ENCODE measurements around the gene RUFY1. TPM values are rescaled to one million over a fixed set of nuclear protein-coding genes. Genes with fewer than 3 reads are reported as not detected.
"Not testable (repeated sequence)": the region's sequence is repeated elsewhere in the genome, so short reads cannot be mapped to it uniquely, and the experiment has no call there.

Gene RUFY1, protein sequence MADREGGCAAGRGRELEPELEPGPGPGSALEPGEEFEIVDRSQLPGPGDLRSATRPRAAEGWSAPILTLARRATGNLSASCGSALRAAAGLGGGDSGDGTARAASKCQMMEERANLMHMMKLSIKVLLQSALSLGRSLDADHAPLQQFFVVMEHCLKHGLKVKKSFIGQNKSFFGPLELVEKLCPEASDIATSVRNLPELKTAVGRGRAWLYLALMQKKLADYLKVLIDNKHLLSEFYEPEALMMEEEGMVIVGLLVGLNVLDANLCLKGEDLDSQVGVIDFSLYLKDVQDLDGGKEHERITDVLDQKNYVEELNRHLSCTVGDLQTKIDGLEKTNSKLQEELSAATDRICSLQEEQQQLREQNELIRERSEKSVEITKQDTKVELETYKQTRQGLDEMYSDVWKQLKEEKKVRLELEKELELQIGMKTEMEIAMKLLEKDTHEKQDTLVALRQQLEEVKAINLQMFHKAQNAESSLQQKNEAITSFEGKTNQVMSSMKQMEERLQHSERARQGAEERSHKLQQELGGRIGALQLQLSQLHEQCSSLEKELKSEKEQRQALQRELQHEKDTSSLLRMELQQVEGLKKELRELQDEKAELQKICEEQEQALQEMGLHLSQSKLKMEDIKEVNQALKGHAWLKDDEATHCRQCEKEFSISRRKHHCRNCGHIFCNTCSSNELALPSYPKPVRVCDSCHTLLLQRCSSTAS
- total RNA-seq = 41.3 and 85.2 TPM in 2 replicates

DNA sequence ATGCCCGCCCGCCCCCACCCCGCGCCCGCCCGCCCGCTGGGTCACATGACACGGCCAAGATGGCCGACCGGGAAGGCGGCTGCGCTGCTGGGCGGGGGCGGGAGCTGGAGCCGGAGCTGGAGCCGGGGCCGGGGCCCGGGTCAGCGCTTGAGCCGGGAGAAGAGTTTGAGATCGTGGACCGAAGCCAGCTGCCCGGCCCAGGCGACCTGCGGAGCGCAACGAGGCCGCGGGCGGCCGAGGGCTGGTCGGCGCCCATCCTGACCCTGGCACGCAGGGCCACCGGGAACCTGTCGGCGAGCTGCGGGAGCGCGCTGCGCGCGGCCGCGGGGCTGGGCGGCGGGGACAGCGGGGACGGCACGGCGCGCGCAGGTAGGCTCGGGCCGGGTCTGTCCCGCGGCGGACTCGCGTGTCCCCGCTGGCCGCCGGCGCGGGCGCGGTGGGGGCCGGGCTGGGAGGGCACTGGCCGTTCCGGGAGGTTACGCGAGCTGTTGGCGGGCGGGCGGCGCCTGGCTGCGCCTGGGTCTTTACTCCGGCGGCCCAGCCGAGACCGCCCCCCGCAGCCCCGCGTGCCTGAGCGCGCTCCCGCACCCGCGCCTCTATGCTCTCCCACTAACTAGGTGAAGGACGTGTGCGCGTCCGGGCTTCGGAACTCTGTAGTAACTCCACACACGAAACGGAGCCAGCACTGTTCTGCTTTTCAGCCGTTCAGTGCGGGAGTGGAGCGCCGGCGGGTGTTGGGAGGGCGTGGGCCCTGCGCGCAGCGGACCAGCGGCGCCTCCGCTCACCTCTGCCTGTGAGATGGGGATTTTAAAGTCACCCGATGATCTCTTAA is at the start of gene RUFY1:
Gene RUFY1, plus strand, starts transcription at position 44 of the 832 bp plus-strand sequence. Its CDS starts 16 bp downstream, at position 60.
- DNase-seq (ENCODE audit: low read depth) = peak; percentile 23

DNA sequence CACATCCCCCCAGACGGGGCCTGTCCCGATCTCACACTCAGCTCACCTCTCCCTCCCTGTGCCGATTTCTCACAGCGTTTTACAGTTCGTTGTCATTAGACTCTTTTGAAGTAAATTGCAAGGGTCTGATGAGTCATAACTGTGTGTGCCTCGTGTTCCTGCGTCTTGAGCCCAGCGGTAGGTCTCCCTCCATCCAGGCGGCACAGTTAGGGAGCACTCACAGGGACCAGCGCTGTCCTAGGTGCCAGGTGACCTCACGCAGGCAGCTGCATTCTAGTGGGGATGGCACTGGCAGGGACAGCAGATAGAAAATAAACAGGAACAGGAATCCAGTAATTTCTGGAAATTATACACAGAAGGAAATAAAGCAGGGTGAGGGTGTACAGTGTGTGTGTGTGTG is 48.4 kb upstream of the RUFY1 start:
- not testable (repeated sequence) for DNase-seq (ENCODE audit: low read depth)

DNA sequence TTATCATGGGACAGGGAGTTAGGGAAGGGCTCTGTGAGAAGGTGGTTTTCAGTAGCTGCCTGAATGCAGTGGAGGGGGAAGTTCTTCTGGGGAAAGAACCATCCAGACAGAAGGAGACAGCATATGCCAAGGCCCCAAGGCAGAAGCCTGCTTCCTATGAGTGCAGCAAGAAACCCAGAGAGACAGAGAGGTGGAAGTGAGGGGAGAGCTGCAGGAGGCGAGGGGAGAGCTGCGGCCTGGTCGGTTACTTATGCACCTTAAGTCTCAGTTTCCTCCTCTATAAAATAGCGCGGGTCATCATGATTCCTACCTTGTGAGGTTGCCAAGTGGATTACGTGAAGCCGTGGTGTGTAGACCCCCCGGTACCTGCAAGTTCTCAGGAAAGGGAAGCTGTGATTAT is 47.9 kb upstream of the RUFY1 start:
- DNase-seq (ENCODE audit: low read depth) = not testable (repeated sequence)

DNA sequence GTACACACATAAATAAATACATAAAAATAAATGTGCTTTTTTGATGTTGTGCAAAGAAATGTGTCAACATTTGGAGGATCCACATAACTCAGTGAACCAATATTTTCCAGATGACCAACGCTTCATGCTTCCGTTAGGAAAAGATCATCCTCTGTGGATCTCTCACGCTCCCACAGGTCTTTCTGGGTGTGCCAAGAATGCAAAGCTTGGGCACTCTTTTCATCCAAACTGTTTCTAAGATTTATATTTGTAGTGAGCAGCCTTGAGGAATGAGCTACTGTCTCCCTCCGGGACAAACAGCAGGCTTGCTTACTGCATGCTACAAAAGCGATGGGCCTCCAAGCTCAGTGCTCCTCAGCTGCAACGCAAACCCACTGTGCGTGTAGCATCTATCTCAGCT is 46.2 kb upstream of the RUFY1 start:
- DNase-seq (ENCODE audit: low read depth) = no peak

DNA sequence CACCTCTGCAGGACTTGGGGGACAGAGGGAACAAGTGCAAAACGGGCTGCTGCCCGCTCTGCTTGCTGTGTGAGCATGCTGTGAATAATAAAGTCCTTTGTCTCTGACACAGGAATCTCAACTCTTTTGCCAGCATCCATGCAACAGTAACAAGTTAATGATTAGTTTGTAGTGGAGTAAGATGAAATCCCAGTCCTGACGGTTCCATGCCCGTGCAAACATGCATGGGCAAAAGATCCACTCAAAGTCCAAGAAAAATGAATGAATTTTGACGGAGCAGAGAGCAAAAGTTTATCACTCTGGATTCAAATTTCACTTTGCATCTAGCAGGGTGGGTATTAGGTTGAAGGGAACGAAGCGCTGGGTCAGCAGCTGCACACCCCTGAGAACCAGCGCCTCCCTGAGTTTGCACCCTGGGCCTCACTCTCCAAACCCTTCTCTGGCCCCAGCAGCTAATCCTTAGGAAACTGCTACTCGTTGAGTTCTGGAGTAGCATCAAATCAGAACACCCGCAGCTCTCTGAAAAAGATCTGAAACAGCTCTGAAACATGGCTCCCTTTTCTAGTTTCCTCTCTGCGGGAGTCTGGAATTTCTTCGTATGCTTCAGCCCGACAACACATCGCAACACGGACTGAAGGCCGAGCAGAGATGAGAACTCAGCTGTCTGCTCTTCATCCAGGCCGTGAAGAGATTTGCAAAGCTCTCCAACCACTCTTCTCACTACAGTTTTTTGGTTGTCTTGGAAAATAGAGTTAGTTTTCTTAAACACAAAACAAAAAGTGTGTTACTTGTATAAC is 45.6 kb upstream of the RUFY1 start:
- peak; percentile 35 for DNase-seq (ENCODE audit: low read depth)

DNA sequence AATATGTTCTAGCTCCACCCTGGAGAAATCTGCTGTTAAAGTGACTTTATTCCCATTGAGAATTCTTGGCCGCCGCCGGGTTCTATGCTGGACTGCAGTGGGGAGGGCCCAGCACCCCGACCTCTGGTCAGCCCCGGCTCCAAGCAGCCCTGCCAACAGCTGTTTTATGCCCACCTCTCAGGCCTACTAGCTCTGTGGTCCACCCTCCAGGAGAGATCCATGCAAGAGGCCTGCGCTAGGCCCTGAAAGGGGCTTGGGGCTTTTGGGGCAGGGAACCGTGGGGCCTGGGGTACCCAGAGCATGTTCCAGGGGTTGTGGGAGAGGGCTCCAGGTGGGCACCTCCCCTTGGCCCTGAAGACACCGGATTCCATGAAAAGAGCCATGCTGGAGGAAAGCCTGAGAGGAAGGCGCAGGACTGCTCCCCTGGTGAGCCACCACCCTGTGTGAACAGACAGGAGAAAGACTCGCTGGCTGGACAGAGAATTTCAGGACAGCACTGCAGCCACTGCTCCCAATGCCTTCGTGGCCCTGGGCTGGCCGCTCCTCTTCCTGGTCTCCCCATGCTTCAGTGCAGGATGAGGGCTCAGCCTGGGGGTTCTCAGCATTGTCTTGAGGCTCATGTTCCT is 44.6 kb upstream of the RUFY1 start:
- DNase-seq (ENCODE audit: low read depth) = no peak

DNA sequence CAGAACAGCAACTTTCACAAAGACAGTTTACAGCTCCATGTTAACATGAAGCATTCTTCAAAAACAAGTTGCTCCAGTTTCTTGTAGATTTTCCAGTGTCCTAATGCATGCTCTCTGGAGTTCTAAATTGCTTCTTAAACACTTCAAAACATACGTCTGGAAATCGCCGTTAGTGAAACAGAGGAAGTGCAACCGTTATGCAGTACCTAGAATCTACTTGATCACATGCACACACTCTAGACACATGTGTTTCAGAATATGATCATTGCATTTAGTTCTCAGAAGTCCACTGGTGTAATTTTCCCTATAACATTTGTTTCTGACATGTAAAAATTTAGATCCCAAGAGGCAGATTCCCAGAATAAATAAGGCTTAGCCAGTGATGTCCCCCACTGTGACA is 41.1 kb upstream of the RUFY1 start:
- DNase-seq (ENCODE audit: low read depth) = no peak

DNA sequence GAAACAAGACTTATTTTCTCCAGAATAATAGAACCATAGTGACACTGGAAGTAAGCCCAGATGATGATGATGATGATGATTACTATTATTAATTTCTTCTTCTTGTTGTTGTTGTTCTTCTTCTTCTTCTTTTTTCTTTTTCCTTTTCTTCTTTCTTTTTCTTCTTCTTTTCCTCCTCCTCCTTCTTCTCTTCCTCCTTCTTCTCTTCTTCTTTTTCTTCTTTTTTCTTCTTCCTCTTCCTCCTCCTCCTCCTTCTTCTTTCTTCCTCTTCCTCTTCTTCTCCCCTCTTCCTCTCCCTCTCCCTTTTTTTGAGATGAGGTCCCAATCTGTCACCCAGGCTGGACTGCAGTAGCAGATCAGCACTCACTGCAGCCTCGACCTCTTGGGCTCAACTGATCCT is 40.5 kb upstream of the RUFY1 start:
- no peak for DNase-seq (ENCODE audit: low read depth)

DNA sequence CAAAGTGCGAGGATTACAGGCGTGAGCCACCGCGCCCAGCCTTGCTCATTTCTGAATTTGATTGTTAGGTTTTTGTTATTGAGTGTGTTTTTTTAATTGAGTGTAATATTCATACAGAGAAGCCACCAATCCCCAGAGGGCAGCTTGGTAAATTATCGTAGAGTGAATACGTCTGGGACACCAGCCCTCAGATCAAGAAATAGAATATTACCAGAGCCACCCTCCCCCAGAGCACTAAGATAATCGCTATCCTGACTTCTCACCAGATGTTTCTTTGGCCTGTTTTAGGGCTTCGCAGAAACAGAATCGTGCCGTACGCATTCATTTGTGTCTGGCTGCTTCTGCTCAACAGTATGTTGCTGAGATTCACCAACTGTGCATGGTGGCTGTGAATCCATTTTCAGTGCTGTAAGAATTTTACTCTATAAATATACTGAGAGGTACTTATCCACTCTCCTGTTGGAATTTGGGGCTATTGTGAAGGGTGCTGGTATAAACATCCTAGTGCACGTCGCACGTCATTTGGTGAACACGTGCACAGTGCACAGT is 37.8 kb upstream of the RUFY1 start:
- no peak for DNase-seq (ENCODE audit: low read depth)

DNA sequence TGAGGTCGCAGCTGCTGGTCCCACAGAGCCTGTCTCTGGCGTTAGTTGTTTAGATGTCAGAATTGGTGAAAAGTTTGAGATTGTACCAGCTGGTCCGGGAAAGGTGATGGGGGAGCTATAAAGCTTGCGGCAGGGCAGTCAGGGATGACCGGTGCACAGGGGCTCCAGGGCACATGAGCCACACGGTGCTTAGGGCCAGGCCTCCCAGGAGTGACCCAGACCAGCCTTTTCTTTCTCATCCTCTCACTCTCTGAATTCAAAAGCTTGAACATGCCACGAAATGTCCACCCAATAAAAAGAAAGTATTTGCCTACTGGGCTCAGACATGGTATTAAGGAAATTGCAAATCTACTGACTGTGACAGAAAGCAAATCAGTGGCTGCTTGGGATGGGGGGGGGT is 34.9 kb upstream of the RUFY1 start:
- peak; percentile 3 for DNase-seq (ENCODE audit: low read depth)

DNA sequence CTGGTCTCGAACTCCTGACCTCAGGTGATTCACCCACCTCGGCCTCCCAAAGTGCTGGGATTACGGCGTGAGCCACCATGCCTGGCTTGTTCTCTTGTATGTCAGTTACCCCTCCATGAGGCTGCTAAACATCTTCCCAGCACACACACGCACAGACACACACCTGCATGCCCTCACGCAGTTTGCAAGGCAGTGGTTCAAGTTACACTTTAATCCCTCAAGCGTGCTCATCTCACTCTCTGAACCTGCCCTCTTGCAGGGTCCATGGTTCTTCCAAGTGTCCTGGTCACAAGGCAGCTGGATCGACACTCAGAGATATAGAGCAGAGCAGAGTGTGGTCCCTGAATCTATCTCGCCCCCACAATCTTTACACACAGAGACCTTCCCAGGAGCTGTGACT is 34.1 kb upstream of the RUFY1 start:
- peak; percentile 9 for DNase-seq (ENCODE audit: low read depth)

DNA sequence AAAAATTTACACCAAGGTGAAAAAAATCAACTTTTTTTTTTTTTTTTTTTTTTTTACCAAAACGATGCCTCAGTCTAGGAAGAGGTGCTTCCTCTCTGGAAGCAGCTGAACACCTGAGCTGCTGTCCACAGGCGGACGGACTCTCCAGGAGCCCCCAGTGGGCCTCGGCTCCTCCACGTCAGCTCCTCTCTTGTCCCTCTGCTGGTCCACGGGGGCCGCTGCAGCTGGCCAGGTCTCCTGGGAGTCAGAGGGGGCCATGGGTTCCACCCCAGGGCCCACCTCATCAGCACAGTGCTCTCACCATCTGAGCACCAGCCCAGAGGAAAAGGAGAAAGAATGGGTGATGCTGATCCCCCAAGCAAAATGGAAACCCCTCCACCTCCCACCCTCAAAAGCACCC is 32.6 kb upstream of the RUFY1 start:
- not testable (repeated sequence) for DNase-seq (ENCODE audit: low read depth)

DNA sequence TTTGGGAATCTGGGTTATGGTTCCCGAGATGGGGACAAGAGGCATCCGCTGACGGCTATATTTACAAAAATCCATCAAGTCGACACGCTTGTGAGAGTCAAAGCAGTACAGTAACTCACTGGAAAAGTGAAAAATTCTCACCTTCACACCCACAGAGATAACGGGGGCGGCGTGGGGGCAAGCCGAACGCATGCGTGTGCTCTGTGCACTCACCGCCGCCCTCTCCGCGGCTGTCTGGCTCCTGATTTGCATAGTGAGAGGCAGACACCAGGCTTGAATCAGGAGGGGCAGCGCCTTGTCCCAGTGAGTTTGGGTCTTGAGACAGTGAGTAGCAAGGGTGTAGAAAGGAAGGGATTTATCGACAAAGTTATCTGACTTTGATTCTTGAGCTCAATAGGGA is 32.0 kb upstream of the RUFY1 start:
- not testable (repeated sequence) for DNase-seq (ENCODE audit: low read depth)

DNA sequence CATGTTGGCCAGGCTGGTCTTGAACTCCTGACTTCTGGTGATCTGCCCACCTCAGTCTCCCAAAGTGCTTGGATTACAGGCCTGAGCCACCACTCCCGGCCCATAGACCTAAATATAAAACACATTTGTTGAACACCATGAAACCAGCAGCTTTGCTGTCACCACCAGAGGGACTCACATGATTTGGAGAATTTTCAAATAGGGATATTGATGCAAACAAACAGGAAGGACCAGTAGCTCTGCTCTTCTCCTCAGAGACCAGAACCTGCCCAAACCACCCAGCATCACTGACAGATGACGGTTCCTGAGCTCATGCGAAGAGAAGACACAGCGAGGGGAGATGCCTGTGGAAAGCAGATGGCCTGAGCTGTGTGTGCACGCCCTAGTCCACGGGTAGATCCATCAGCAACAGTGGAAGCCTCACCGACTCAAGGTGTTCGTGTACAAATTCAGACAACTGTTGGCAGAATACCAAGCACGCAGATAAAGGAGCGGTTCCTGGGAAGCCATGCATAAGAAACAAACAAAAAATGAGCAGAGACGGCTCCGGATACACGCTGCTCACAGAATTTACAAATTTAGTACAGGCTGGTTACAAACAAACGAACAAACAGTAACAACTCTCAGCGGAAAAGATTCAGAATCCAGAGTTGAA is 30.8 kb upstream of the RUFY1 start:
- DNase-seq (ENCODE audit: low read depth) = not testable (repeated sequence)

DNA sequence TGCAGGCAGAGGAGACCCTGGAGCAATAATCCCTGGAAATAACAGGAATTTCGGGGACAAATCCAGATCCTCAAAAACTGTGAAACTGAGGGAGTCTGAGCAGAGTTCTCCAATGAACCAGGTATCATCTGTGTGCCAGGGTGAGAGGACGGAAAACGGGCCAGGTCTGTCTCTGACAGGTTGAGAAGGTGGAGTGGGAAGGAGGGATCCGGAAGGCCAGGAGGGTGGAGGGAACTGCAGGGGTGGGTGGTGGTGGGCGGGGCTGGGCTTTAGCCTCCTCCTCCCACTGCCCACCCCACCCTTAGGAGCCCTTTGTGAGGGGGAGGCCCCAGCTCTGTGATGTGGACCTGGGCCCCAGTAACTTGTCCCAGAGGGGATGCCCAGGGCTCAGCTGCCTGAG is 28.2 kb upstream of the RUFY1 start:
- not testable (repeated sequence) for DNase-seq (ENCODE audit: low read depth)

DNA sequence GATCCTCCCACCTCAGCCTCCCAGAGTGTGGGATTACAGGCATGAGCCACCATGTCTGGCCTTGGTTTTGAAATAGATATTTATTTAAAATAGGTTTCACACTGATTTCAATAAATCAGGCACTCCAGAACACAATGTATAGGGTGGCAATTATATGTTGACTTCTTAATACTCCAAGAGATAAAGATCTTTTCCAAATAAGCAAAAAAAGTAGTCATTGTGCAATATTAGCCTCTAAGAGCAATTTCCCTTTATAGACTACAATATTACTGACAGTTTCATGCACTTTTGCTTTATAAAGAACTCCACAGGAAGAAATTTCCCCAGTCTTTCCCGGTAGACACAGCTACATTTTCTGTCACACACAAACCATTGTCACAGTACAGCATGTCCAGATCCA is 23.4 kb upstream of the RUFY1 start:
- no peak for DNase-seq (ENCODE audit: low read depth)

DNA sequence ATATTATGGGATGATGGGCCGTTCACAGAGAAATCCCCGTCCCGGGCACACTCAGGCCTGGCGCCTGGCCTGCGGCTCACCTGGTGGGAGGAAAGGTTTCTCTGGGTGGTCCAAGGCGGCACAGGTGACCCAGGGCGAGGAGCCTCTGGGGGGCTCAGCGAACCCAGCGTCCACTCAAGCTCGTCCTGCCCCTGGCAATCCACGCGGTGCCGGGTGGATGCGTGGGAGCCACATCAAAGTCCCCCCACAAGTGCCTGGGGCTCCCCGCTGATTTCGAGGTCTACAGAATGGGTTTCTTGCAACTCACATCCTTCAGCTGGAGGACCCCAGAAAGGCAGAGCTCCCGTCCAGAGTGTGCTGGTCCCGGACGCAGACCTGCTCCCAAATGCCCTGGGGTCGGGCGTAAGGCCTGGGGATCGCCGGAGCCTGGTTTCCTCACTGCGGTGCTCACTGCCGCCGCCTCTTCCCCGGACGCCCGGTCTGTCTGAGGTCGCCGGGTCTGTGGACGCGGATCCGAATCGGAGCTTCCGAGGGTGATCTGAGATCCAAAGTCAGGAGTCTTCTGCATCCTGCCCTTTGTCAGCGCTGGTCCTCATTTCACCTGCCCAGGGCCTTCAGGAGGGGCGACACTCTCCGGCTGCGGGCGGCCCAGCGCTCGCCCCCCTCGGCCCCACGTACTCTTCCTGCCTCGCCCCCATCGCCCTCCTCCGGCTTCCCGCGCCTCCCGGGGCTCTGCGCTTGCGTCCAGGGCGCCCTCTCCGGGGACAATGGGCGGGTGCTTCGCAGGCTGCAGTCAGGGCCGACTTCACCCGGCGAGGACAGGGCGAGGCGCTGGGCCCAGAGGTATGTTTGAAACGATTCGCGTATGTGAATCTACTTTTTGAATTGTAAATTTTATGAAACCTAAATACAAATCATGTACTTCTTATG is 20.0 kb upstream of the RUFY1 start:
- DNase-seq (ENCODE audit: low read depth) = peak; percentile 6

DNA sequence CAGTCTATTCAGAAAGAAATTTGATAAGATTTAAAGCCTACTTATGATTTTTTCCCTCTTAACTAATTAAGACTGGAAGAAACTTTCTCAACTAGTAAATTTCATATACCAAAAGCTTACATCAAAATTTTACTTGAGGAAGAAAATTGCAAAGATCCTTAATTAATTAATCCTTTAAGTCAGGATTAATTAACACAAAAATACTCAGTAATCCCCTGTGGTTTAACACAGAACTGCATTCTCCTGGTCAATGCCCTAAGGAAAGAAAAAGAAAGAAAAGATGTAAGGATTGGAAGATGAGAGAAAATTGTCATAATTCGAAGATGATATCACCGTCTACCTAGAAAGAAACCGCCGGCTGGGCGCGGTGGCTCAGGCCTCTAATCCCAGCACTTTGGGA is 17.3 kb upstream of the RUFY1 start:
- no peak for DNase-seq (ENCODE audit: low read depth)

DNA sequence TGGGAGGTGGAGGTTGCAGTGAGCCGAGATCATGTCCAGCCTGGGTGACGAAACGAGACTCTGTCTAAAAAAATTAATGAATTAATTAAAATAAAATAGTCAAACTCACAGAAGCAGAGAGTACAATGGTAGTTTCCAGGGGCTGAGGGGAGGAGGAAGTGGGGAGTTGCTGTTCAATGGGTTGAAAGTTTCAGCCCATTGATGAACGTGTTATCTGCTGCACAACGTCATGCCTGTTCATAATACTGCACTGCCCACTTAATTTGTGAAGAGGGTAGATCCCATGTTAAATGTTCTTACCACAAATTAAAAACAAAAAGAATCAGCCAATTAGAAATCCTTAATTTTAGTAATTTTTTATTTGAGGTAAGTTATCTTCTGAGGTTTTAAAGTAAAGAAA is 16.4 kb upstream of the RUFY1 start:
- DNase-seq (ENCODE audit: low read depth) = no peak
